Osteocyte (in vitro differentiated cells): ENCODE measurements around the gene STK38L. TPM values are rescaled to one million over a fixed set of nuclear protein-coding genes. Genes with fewer than 3 reads are reported as not detected.
A peak's percentile ranks its signal among the peaks of the same experiment; 100 is the strongest.

Experiments
- DNase-seq: peaks from one replicate; pipeline ENCODE4 v3.0.0; 2021; ENCODE audit warnings: mixed read lengths; ENCODE audit not compliant: unreplicated experiment; ENCODE audit errors: extremely low spot score
- H3K27ac Mint-ChIP-seq: one replicate; pipeline ENCODE4 v1.8.0; 2021; ENCODE audit warnings: mild to moderate bottlenecking, mixed read lengths; ENCODE audit not compliant: unreplicated experiment
- H3K27me3 Mint-ChIP-seq: one replicate; pipeline ENCODE4 v1.8.0; 2021; ENCODE audit warnings: mixed read lengths; ENCODE audit not compliant: unreplicated experiment
- H3K36me3 Mint-ChIP-seq: one replicate; pipeline ENCODE4 v1.8.0; 2021; ENCODE audit warnings: mixed read lengths; ENCODE audit not compliant: unreplicated experiment
- H3K4me1 Mint-ChIP-seq: one replicate; pipeline ENCODE4 v1.8.0; 2021; ENCODE audit warnings: mixed read lengths; ENCODE audit not compliant: unreplicated experiment
- H3K4me3 Mint-ChIP-seq: one replicate; pipeline ENCODE4 v1.8.0; 2021; ENCODE audit warnings: mild to moderate bottlenecking, moderate library complexity, mixed read lengths; ENCODE audit not compliant: unreplicated experiment
- H3K9me3 Mint-ChIP-seq: one replicate; pipeline ENCODE4 v1.8.0; 2021; ENCODE audit warnings: mixed read lengths; ENCODE audit not compliant: unreplicated experiment
- CTCF ChIP-seq: fragments of 200-600 bp; sonication (generic); IDR thresholded peaks from 2 replicates; pipeline ENCODE4 v1.5.0; 2021; ENCODE audit warnings: antibody characterized with exemption, mild to moderate bottlenecking, moderate library complexity
- total RNA-seq: library from RNA; stranded (reverse); gene quantifications from 2 replicates; pipeline ENCODE4 v1.2.1, GENCODE V29; 2021

STK38L gene
- total RNA-seq, 1 donor from 2014 or later = 81.3 TPM

GRCh38 chr12:27332714-27333402, 88.8 kb downstream of the STK38L start, which contains the start of gene BMAL2:
BMAL2 (plus strand) TSS chr12:27332836; CDS start chr12:27333073, 237 bp downstream.
- Mint-ChIP-seq H3K4me3 (peak within 1 kb of the TSS; percentile 92), H3K27me3 (no peaks in the 10 kb centered on the region), H3K9me3 (no peaks in the 10 kb centered on the region), H3K27ac (peak within 1 kb of the TSS; percentile 66), H3K4me1 (peaks cover 33% of the 10 kb centered on the region), H3K36me3 (peaks cover 2% of the 10 kb centered on the region)
- peak; percentile 85 for DNase-seq
- no peak for TF ChIP-seq CTCF

GRCh38 chr12:27333403-27334009, 89.4 kb downstream of the STK38L start:
- Mint-ChIP-seq H3K27ac (no peak overlapping the region), H3K36me3 (no peaks in the 10 kb centered on the region), H3K4me3 (peak overlapping the region; percentile 92), H3K4me1 (peaks cover 33% of the 10 kb centered on the region), H3K27me3 (no peaks in the 10 kb centered on the region), H3K9me3 (no peaks in the 10 kb centered on the region)
- no peak for TF ChIP-seq CTCF
- no peak for DNase-seq

- TF ChIP-seq CTCF = no peak
- no peak for DNase-seq
- no peaks in the 10 kb centered on the region for H3K9me3 Mint-ChIP-seq
- H3K4me1 Mint-ChIP-seq = peaks cover 33% of the 10 kb centered on the region
- H3K4me3 Mint-ChIP-seq = peak overlapping the region; percentile 92
- no peaks in the 10 kb centered on the region for H3K27me3 Mint-ChIP-seq
- no peaks in the 10 kb centered on the region for H3K36me3 Mint-ChIP-seq
- H3K27ac Mint-ChIP-seq = no peak overlapping the region
Observed at GRCh38 chr12:27334042-27334720, 90.1 kb downstream of the STK38L start.

- no peak for TF ChIP-seq CTCF
- no peaks in the 10 kb centered on the region for H3K27me3 Mint-ChIP-seq
- no peak for DNase-seq
- H3K36me3 Mint-ChIP-seq = no peaks in the 10 kb centered on the region
- H3K4me1 Mint-ChIP-seq = peaks cover 33% of the 10 kb centered on the region
- H3K27ac Mint-ChIP-seq = no peak overlapping the region
- H3K9me3 Mint-ChIP-seq = no peaks in the 10 kb centered on the region
- H3K4me3 Mint-ChIP-seq = no peak overlapping the region
Observed at GRCh38 chr12:27334721-27335082, 90.6 kb downstream of the STK38L start.
